HG03039 (cell line): ENCODE results near the gene DDRGK1.
A peak's percentile ranks its signal among the peaks of the same experiment; 100 is the strongest.
"Not testable (repeated sequence)": the region's sequence is repeated elsewhere in the genome, so short reads cannot be mapped to it uniquely, and the experiment has no call there.

Experiments used
- ATAC-seq: cut with Tn5 transposase; IDR thresholded peaks from one replicate; pipeline ENCODE4 v1.9.1; 2021; ENCODE audit warnings: mild to moderate bottlenecking, moderate library complexity; ENCODE audit not compliant: unreplicated experiment

DDRGK1 gene

DNA sequence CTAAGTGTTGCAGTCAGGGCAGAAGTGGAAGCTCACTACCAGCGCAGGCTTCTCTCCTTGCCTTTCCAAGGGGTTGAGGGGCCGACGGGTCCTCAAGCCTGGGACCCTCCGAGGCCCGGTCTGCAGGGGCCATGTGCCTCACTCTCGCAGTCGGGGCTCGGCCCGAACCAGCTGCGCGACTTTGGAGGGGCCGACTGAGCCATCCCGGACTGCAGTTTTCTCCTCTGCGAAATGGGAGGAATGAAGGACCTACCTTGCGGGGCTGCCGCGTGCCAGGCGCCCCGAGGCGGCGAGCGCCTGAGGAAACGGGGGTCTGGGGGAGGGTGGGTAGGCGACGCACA, 36.8 kb downstream of the DDRGK1 start:
- no peak for ATAC-seq

GRCh38 chr20:3166913-3167342, 37.6 kb downstream of the DDRGK1 start:
- ATAC-seq: no peak

DNA sequence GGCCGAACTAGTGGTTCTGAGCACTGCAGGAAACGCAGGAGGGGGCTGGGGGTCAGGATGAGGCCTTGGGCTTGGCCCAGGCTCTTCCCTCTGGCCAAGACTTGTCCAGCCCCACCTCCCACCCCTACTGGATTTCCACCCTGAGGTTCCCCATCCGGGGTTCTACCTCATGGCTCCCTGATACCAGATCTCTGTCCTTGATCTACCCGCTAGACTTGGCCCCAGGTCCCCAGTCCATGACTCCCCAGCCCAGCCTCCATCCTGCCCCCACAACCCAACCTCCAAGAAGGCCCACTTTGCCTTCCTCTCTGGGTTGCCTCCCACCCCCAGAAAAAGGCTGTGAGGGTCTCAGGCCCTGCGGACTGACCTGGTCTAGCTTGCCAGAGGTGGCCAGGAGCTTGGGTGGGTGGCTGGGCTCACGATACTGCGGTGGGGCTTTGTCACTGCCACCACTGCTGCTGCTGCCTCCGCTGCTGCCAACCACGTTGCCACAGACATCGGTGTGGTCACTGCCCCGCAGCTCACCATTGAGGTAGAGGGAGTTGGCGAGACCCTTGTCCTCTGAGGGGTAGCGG, 38.1 kb downstream of the DDRGK1 start:
- no peak for ATAC-seq

GRCh38 chr20:3165473-3166337, 38.8 kb downstream of the DDRGK1 start:
- ATAC-seq: no peak

- ATAC-seq: no peak
These were observed 39.6 kb downstream of the DDRGK1 start for GRCh38 chr20:3164763-3165410.

DNA sequence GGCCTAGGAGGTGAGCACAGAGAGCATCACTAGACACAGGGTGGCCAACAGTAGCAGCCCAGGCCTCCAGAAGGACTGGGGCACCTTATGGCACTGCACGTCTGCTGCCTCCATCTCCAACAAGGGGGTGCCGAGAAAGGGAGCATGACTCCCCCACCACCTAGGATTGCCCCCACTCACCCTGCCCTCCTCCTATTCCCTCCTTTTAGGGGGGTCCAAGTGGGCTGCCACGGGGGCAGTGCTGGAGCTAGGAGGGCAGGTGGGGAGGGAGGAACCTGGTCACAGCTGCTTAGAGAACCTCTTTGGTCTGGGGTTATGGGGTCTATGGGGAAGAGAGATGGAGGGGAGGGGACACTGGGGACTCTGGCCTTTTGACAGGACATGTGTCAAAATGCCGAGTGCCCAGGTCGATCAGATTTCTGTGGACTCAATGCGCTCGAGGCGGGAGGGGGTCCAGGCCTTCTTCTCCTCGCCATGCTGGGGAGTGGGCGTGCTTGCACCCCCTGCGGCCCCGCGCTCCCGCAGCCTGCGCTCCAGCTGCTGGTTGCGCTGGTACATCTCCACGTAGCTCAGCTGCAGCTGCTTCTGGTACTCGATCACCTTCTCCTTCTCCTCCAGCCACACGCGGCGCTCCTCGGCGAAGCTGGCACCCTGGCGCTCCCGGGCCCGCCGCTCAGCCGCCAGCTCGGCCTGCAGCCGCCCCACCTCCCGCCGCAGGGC, 40.3 kb downstream of the DDRGK1 start:
- no peak for ATAC-seq

GRCh38 chr20:3163099-3164042, 41.1 kb downstream of the DDRGK1 start:
- no peak for ATAC-seq

GRCh38 chr20:3162080-3162611, 42.3 kb downstream of the DDRGK1 start:
- no peak for ATAC-seq

DNA sequence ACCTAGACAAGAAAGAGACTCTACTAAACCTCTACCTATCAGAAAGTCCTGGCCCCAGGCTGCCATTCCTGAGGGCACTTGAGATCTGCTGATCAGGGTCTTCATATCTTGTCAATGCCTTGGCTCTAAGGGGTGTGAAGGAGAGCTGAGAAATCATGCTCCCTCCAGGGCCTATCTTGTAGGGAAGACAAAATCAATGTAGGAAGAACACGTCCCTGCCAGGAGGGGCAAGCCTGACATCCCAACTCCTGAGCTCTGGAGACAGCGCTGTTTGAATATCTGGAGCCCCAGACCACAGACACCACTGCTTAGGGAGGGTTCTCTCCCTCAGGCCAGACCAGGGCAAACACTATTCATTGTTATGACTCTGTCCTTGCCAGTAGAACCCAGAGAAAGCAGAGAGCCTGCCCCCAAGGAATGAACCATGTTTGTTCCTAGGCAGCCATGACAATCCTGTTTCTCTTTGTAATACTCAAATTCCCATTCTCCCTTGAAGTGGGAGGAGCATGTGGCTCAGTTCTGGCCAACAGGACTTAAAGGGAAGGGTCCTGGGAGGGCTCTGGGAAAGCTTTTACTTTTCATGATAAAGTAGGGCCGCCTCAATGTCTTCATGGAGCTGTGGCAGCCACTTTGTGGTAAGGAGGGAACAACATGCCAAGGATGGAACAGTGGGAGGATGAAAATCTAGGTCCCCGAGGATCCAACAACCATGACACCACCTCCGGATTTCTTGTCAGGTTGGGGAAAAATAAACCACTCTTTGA, 43.0 kb downstream of the DDRGK1 start:
- no peak for ATAC-seq

GRCh38 chr20:3160418-3160817, 44.1 kb downstream of the DDRGK1 start:
- ATAC-seq: no peak

- no peak for ATAC-seq
These were observed 45.5 kb downstream of the DDRGK1 start for GRCh38 chr20:3158968-3159431.

DNA sequence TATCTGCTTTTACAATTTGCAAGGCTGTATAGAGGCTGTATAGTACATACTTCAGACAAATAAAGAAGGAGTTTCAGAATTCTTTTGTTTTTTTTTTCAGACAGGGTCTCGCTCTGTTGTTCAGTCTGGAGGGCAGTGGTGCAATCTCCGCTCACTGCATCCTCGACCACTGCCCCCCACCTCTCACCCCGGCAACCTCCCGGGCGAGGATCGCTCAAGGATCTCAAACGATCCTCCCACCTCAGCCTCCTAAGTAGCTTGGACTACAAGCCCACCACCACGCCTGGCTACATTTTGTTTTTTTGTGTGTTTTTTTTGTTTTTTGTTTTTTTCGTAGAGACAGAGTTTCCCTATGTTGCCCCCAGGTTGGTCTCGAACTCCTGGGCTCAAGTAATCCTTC, 46.7 kb downstream of the DDRGK1 start:
- no peak for ATAC-seq

GRCh38 chr20:3156811-3157619, 47.5 kb downstream of the DDRGK1 start:
- peak; percentile 47 for ATAC-seq

DNA sequence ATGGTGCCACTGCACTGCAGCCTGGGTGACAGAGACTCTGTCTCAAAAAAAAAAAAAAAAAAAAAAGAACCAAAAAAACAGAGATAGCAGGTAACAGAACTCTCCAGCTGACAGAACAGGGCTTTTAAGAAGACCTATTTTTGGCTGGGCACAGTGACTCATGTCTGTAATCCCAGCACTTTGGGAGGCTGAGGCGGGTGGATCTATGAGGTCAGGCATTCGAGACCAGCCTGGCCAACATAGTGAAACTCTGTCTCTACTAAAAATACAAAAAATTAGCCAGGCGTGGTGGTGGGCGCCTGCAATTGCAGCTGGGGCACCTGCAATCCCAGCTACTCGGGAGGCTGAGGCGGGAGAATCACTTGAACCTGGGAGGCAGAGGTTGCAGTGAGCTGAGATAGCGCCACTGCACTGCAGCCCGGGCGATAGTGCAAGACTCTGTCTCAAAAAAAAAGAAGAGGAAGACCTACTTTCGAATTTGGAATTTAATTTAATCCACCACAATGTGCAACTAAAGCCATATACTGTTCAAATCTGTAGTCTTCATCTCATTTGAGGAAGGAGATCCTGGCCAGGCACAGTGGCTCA, 52.3 kb downstream of the DDRGK1 start:
- not testable (repeated sequence) for ATAC-seq

DNA sequence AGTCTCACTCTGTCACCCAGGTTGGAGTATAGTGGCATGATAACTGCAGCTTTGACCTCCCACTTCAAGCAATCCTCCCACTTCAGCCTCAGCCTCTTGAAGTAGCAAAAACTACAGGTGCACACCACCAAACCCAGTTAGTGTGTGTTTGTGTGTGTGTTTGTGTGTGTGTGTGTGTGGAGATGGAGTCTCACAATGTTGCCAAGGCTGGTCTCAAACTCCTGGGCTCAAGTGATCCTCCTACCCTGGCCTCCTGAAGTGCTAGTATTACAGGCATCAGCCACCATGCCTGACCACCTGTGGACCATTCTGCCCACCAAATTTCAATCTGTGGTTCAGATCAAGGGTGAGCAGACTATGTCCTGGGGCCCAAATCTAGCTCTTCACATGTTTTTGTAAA, 53.6 kb downstream of the DDRGK1 start:
- ATAC-seq: no peak

- ATAC-seq: no peak
These were observed 57.6 kb downstream of the DDRGK1 start for GRCh38 chr20:3146732-3147341.

DNA sequence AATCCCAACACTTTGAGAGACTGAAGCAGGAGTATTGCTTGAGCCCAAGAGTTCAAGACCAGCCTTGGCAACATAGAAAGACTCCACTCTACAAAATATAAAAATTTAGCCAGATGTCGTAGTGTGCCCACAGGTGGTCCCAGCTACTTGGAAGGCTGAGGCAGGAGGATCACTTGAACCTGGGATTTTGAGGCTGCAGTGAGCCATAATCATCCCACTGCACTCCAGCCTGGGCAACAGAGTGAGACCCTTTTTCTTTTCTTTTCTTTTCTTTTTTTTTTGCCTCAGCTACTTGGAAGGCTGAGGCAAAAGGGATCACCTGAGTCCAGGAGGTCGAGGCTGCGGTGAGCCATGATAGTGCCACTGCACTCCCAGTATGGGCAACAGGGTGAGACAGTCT, 62.7 kb downstream of the DDRGK1 start:
- no peak for ATAC-seq
